Liver (tissue), 3 donors: ENCODE data around the gene NOS1.

Experiments
- CTCF ChIP-seq: fragments of 150-350 bp; IDR thresholded peaks from 2 replicates; pipeline ENCODE4 v1.5.1; 2017; ENCODE audit warnings: improper control_type of control experiment, low read depth, low read length; ENCODE audit not compliant: missing input control
- JUND ChIP-seq, 2 donors: IDR thresholded peaks; 2 replicates each; pipeline ENCODE4 v1.6.1; 2016; ENCODE audit warnings: antibody characterized with exemption in 2 of 2
- MAX ChIP-seq: IDR thresholded peaks from 2 replicates; pipeline ENCODE4 v1.6.1; 2016; ENCODE audit warnings: antibody characterized with exemption
- RAD21 ChIP-seq, 2 donors: IDR thresholded peaks; 2 replicates each; pipeline ENCODE4 v1.6.1; 2016; ENCODE audit warnings: antibody characterized with exemption in 2 of 2, mild to moderate bottlenecking in 2 of 2
- REST ChIP-seq: IDR thresholded peaks from 2 replicates; pipeline ENCODE4 v1.6.1; 2016; ENCODE audit warnings: antibody characterized with exemption, mild to moderate bottlenecking
- RXRA ChIP-seq, 2 donors: IDR thresholded peaks; 2 replicates each; pipeline ENCODE4 v1.6.1; 2017 to 2018; ENCODE audit warnings: antibody characterized with exemption in 2 of 2, mild to moderate bottlenecking in 1 of 2
- SP1 ChIP-seq: IDR thresholded peaks from 2 replicates; pipeline ENCODE4 v1.6.1; 2018; ENCODE audit warnings: antibody characterized with exemption, mild to moderate bottlenecking
- TAF1 ChIP-seq: conservative IDR thresholded peaks from 2 replicates; pipeline ENCODE4 v1.6.1; 2016; ENCODE audit warnings: antibody characterized with exemption, mild to moderate bottlenecking
- TF ChIP-seq, protein P1 (sequence below): IDR thresholded peaks from 2 replicates; pipeline ENCODE4 v1.6.1; 2016; ENCODE audit warnings: antibody characterized with exemption
- donor health status: healthy.
- donor health status: healthy.

- TF ChIP-seq CTCF (no peak), TAF1 (no peak), SP1 (peak; percentile 34), JUND (IDR thresholded peaks at IDR 0.05) (no peak), RXRA (IDR thresholded peaks at IDR 0.05) (no peak), REST (no peak), RAD21 (IDR thresholded peaks at IDR 0.05) (peak; percentile 31 to 50), MAX (no peak)
- TF ChIP-seq, protein P1, sequence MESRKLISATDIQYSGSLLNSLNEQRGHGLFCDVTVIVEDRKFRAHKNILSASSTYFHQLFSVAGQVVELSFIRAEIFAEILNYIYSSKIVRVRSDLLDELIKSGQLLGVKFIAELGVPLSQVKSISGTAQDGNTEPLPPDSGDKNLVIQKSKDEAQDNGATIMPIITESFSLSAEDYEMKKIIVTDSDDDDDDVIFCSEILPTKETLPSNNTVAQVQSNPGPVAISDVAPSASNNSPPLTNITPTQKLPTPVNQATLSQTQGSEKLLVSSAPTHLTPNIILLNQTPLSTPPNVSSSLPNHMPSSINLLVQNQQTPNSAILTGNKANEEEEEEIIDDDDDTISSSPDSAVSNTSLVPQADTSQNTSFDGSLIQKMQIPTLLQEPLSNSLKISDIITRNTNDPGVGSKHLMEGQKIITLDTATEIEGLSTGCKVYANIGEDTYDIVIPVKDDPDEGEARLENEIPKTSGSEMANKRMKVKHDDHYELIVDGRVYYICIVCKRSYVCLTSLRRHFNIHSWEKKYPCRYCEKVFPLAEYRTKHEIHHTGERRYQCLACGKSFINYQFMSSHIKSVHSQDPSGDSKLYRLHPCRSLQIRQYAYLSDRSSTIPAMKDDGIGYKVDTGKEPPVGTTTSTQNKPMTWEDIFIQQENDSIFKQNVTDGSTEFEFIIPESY, result no peak
Observed at GRCh38 chr12:117408161-117408791, 46.9 kb upstream of the NOS1 start.
